NCI-H2196 treated with DMSO at 0.1 percent for 48 hours (cell line): Measurements from ENCODE around the gene CORO1C.
A peak's percentile ranks its signal among the peaks of the same experiment; 100 is the strongest.
"Not testable (repeated sequence)": the region's sequence is repeated elsewhere in the genome, so short reads cannot be mapped to it uniquely, and the experiment has no call there.

Source experiments
- DNase-seq: peaks from one replicate; lab custom pipeline; 2025; ENCODE audit not compliant: unreplicated experiment; lab: John Stamatoyannopoulos, UW

Gene CORO1C

GRCh38 chr12:108679106-108679681, 52.1 kb downstream of the CORO1C start:
- DNase-seq, result no peak

- no peak for DNase-seq
Observed at GRCh38 chr12:108678104-108678730, 53.1 kb downstream of the CORO1C start.

GRCh38 chr12:108677381-108677780, 53.9 kb downstream of the CORO1C start:
- DNase-seq, result no peak

GRCh38 chr12:108676707-108677106, 54.6 kb downstream of the CORO1C start:
- DNase-seq, result no peak

- DNase-seq, result no peak
Observed at GRCh38 chr12:108675792-108676191, 55.5 kb downstream of the CORO1C start.

- DNase-seq, result no peak
Observed at GRCh38 chr12:108672054-108672453, 59.3 kb downstream of the CORO1C start.

- no peak for DNase-seq
Observed at GRCh38 chr12:108671110-108671509, 60.2 kb downstream of the CORO1C start.

GRCh38 chr12:108670066-108670631, 61.2 kb downstream of the CORO1C start:
- DNase-seq, result no peak

GRCh38 chr12:108668542-108668941, 62.8 kb downstream of the CORO1C start:
- no peak for DNase-seq

GRCh38 chr12:108668063-108668462, 63.3 kb downstream of the CORO1C start:
- DNase-seq, result no peak

GRCh38 chr12:108667349-108667748, 64.0 kb downstream of the CORO1C start:
- no peak for DNase-seq

- no peak for DNase-seq
Observed at GRCh38 chr12:108666401-108666881, 64.9 kb downstream of the CORO1C start.

- no peak for DNase-seq
Observed at GRCh38 chr12:108665608-108666202, 65.6 kb downstream of the CORO1C start.

GRCh38 chr12:108664338-108665258, 66.7 kb downstream of the CORO1C start:
- DNase-seq, result peak; percentile 58

- DNase-seq, result no peak
Observed at GRCh38 chr12:108663324-108664015, 67.8 kb downstream of the CORO1C start.

- not testable (repeated sequence) for DNase-seq
Observed at GRCh38 chr12:108658115-108658514, 73.2 kb downstream of the CORO1C start.

- DNase-seq, result no peak
Observed at GRCh38 chr12:108657130-108657745, 74.1 kb downstream of the CORO1C start.

GRCh38 chr12:108656247-108656646, 75.1 kb downstream of the CORO1C start:
- DNase-seq, result not testable (repeated sequence)

- DNase-seq, result not testable (repeated sequence)
Observed at GRCh38 chr12:108655812-108656175, 75.5 kb downstream of the CORO1C start.

GRCh38 chr12:108654622-108655021, 76.7 kb downstream of the CORO1C start:
- not testable (repeated sequence) for DNase-seq
